GM12891 (cell line): ENCODE data around the gene ZNF217.
"Not testable (repeated sequence)": the region's sequence is repeated elsewhere in the genome, so short reads cannot be mapped to it uniquely, and the experiment has no call there.

Experiments used
- PAX5 ChIP-seq: IDR thresholded peaks from 2 replicates; pipeline ENCODE4 v1.6.1; 2011; ENCODE audit warnings: low read length, moderate library complexity, mild to moderate bottlenecking; ENCODE audit not compliant: insufficient read depth, severe bottlenecking
- POLR2A ChIP-seq: IDR thresholded peaks from 2 replicates; pipeline ENCODE4 v1.6.1; 2011; ENCODE audit warnings: low read depth, low read length, control low read depth
- POLR2AphosphoS5 ChIP-seq: IDR thresholded peaks from 2 replicates; pipeline ENCODE4 v1.6.1; 2011; ENCODE audit warnings: low read depth, low read length, control low read depth

GRCh38 chr20:53551719-53552571, 41.7 kb downstream of the ZNF217 start:
- TF ChIP-seq POLR2AphosphoS5, POLR2A, PAX5: not testable (repeated sequence)
